GM10266 (cell line): ENCODE measurements around the gene SMCHD1.

Source experiments
- DNase-seq: peaks from one replicate; pipeline ENCODE4 v3.0.0; 2012; ENCODE audit errors: extremely low spot score
- CTCF ChIP-seq: IDR thresholded peaks from 2 replicates; pipeline ENCODE4 v1.5.1; 2012; ENCODE audit warnings: mild to moderate bottlenecking, low read depth; ENCODE audit not compliant: control insufficient read depth, insufficient read depth; ENCODE audit errors: missing control alignments

Gene SMCHD1

GRCh38 chr18:2853926-2854664 is 198.6 kb downstream of the SMCHD1 start:
- no peak for TF ChIP-seq CTCF
- peak; percentile 5 for DNase-seq
